Upper lobe of right lung (tissue), 1 donor: ENCODE results near the gene NOL4. TPM values are rescaled to one million over a fixed set of nuclear protein-coding genes. Genes with fewer than 3 reads are reported as not detected.
"Not testable (repeated sequence)": the region's sequence is repeated elsewhere in the genome, so short reads cannot be mapped to it uniquely, and the experiment has no call there.

ENCODE experiments used
- ATAC-seq: fragments of 200-7000 bp; cut with Tn5 transposase; one replicate; pipeline ENCODE4 v1.9.1; 2020; ENCODE audit warnings: mild to moderate bottlenecking, moderate library complexity
- DNase-seq: peaks from one replicate; pipeline ENCODE4 v3.0.0-alpha.2; 2020
- H3K27ac ChIP-seq: fragments of 200-600 bp; one replicate; pipeline ENCODE4 v1.8.0; 2022
- H3K27me3 ChIP-seq: fragments of 200-600 bp; one replicate; pipeline ENCODE4 v1.8.0; 2022; ENCODE audit warnings: mild to moderate bottlenecking
- H3K36me3 ChIP-seq: fragments of 200-600 bp; one replicate; pipeline ENCODE4 v1.8.0; 2022
- H3K4me1 ChIP-seq: fragments of 200-600 bp; one replicate; pipeline ENCODE4 v1.8.0; 2022
- H3K4me3 ChIP-seq: fragments of 200-600 bp; one replicate; pipeline ENCODE4 v1.8.0; 2022; ENCODE audit warnings: mild to moderate bottlenecking
- H3K9me3 ChIP-seq: fragments of 200-600 bp; one replicate; pipeline ENCODE4 v1.8.0; 2022
- intact Hi-C: fragments of 100-400 bp; cut with DNase I; formaldehyde crosslinking; loops from one replicate; pipeline ENCODE4 v1.11.0; 2022
- long read RNA-seq: library from polyadenylated mRNA; unstranded; transcript quantifications from one replicate; pipeline ENCODE4 v2.0.0, GENCODE V29; 2021
- total RNA-seq: library from RNA; stranded (reverse); fragmentation: NEBNext Ultra II Directional; extraction: Animal tissue kit (Norgen Biotek cat#: 25700); gene quantifications from one replicate; pipeline ENCODE4 v1.2.1, GENCODE V29; 2021
- TF ChIP-seq, protein P1 (sequence below): fragments of 200-600 bp; IDR thresholded peaks from one replicate; pipeline ENCODE4 v1.8.0; 2022; ENCODE audit warnings: antibody characterized with exemption
- donor health status: DM: no; HTN: yes; CAD: no; lungs with severe emphysema.

The NOL4 gene
- total RNA-seq = not detected
- long read RNA-seq = 0 reads

DNA sequence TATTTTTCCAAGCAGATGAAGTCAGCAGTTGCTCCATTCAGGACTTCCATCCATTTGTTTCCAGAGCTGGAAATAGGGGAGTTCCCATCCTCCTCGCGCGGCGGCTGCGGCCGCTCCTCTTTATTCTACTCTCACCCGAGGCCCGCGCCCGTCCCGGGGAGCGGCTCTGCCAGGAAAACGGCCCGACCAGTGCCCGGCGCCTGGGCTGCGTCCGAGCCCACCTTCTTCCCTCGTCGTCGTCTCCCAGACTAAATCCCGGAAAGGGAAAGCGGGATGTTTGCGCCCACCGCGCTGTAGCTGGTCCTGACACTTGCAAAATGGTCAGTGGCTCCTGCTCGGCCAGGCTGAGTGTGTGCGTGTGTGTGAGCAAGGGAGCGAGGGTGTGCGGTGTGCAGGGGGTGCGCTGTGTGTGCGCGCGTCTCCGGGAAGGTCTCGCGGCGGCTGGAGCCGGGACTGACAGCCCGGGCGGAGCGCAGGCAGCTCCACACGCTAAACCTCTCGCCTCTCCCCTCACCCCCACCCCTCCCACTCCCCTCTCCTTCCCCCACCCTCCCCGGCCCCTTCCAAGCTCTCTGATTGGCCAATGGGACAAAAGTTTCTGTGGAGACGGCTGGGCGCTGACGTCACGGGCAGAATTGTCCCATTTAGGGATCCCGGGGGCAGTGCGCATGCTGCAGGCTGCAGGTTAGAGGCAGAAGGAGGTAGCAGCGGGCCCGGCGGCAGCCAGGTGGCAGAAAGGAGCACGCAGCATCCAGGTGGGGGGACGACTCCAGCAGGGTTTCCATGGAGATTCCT, at the start of gene NOL4:
Gene NOL4 (minus strand): TSS at position 491 of the 795 bp plus-strand sequence. CDS start 1,660 bp downstream, outside the sequence.
- Histone ChIP-seq H3K9me3 (no peaks in the 10 kb centered on the region), H3K27ac (no peak within 1 kb of the TSS), H3K36me3 (no peaks in the 10 kb centered on the region), H3K4me1 (peaks cover 18% of the 10 kb centered on the region), H3K4me3 (peak within 1 kb of the TSS; percentile 33), H3K27me3 (peaks cover 72% of the 10 kb centered on the region)
- DNase-seq (peak; percentile 75), ATAC-seq (peak; percentile 70)
- intact Hi-C loops = no loop called here
- TF ChIP-seq, protein P1, sequence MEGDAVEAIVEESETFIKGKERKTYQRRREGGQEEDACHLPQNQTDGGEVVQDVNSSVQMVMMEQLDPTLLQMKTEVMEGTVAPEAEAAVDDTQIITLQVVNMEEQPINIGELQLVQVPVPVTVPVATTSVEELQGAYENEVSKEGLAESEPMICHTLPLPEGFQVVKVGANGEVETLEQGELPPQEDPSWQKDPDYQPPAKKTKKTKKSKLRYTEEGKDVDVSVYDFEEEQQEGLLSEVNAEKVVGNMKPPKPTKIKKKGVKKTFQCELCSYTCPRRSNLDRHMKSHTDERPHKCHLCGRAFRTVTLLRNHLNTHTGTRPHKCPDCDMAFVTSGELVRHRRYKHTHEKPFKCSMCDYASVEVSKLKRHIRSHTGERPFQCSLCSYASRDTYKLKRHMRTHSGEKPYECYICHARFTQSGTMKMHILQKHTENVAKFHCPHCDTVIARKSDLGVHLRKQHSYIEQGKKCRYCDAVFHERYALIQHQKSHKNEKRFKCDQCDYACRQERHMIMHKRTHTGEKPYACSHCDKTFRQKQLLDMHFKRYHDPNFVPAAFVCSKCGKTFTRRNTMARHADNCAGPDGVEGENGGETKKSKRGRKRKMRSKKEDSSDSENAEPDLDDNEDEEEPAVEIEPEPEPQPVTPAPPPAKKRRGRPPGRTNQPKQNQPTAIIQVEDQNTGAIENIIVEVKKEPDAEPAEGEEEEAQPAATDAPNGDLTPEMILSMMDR = no peak

DNA sequence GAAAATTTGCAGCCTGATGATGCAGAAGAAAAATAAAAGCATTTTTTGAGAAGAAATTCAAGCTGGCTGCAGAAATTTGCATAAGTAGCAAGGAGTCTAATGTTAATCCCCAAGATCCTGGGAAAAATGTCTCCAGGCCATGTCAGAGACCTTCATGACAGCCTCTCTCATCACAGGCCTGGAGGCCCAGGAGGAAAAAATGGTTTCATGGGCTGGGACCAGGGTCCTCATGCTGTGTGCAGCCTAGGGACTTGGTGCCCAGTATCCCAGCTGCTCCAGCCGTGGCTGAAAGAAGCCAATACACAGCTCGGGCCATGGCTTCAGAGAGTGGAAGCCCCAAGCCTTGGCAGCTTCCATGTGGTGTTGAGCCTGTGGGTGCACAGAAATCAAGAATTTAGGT, 41.3 kb upstream of the NOL4 start:
- H3K4me3 ChIP-seq, H3K36me3 ChIP-seq, H3K9me3 ChIP-seq, ATAC-seq, H3K27ac ChIP-seq, H3K4me1 ChIP-seq, H3K27me3 ChIP-seq, DNase-seq, intact Hi-C loops: not testable (repeated sequence)

DNA sequence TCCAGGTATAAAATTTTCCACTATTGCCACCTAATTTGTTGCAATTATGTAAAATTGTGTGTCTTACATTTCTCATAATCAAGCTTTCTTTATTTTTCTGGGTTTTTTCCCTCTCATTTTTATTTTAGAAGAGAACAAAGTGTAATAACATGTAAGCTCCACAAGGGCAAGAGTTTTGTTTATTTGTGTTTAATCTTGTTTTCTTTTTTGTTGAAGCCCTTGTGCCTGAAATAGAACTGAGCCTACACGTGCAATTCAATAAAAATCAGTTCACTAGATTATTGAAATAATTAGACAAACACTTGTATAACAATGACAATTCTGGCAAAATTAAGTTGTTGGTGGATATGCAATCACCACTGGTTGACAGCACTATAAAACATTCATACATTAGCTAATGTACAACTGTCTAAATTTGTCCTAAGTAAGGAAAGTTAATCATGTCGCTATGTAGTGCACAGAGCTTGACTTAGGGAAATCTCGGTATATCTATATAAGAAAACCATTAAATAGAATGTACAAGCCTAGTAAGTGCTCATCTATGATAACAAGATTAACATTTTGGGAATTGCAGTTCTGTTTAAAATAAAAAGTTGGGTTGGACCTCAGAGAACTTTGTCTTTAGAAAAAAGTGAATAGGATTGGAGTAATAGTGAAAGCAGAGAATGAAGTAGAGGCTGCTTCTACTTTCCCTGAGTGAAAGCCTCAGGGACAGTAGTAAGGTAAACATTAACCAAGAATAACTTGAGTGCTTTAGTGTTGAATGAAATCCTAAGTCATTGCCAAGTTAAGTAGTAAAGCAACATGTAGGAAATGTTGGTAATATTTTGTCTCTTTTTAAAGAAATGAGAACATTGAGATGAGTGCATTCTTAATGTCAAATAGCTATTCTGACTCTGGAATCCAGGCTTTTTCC, 37.4 kb upstream of the NOL4 start:
- ATAC-seq = no peak
- H3K27ac ChIP-seq = no peak overlapping the region
- DNase-seq = no peak
- no peaks in the 10 kb centered on the region for H3K9me3 ChIP-seq
- H3K4me3 ChIP-seq = no peak overlapping the region
- H3K27me3 ChIP-seq = no peaks in the 10 kb centered on the region
- no peaks in the 10 kb centered on the region for H3K36me3 ChIP-seq
- H3K4me1 ChIP-seq = no peaks in the 10 kb centered on the region
- intact Hi-C loops = no loop called here
- TF ChIP-seq, protein P1 = no peak

DNA sequence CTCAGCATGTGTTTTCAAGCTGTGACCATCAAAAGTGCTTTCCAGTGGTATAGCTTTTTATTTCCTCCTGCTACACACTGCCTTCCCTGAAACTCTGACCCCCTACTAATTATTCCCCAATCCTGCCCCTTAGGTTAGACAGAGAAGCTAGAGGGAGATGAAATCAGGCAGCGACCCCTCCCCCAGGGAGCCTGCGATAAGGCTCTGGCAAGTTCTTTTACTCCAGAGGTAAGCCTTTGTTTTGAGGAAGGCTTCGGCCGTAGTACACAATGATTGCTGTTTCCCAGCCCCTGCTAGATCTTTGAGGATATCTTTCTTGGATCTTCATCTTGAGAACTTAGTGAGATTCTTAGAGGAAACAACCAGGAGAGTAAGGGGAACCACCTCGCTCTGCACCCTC, 33.5 kb upstream of the NOL4 start:
- Histone ChIP-seq H3K9me3 (no peaks in the 10 kb centered on the region), H3K27ac (no peak overlapping the region), H3K4me3 (no peak overlapping the region), H3K4me1 (no peaks in the 10 kb centered on the region), H3K36me3 (no peaks in the 10 kb centered on the region), H3K27me3 (no peaks in the 10 kb centered on the region)
- intact Hi-C loops = no loop called here
- DNase-seq (no peak), ATAC-seq (no peak)
- TF ChIP-seq, protein P1 = no peak

DNA sequence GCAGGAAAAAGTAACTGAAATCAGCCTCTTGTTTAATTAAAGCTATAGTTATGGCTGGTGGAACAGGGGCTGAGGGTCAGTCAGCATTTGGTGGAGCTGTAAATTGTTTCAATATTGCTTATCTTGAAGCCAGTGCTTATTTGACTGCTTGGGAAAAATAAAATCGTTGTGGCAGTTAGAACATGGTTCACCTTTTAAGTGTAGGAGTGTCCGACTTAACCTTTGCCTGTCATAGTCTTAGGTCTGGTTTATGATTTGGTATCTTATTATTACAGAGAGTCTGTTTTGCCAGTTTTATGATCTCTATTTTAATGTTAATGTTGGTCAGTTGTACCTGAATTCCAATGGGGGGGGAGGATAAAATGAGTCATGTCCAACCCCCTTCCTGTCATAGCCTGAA, 27.2 kb upstream of the NOL4 start:
- no peaks in the 10 kb centered on the region for H3K9me3 ChIP-seq
- TF ChIP-seq, protein P1 = no peak
- ATAC-seq (no peak), DNase-seq (no peak)
- H3K4me3 ChIP-seq = no peak overlapping the region
- intact Hi-C loops = no loop called here
- no peaks in the 10 kb centered on the region for H3K27me3 ChIP-seq
- H3K36me3 ChIP-seq = no peaks in the 10 kb centered on the region
- H3K4me1 ChIP-seq = no peaks in the 10 kb centered on the region
- H3K27ac ChIP-seq = no peak overlapping the region

GRCh38 chr18:34248727-34249126, 24.0 kb upstream of the NOL4 start:
- no peak overlapping the region for H3K27ac ChIP-seq
- no peaks in the 10 kb centered on the region for H3K27me3 ChIP-seq
- no peaks in the 10 kb centered on the region for H3K9me3 ChIP-seq
- H3K4me1 ChIP-seq = no peaks in the 10 kb centered on the region
- H3K36me3 ChIP-seq = no peaks in the 10 kb centered on the region
- intact Hi-C loops = no loop called here
- no peak overlapping the region for H3K4me3 ChIP-seq
- TF ChIP-seq, protein P1 = no peak
- DNase-seq (no peak), ATAC-seq (no peak)
